Endothelial cell of umbilical vein (primary cell): ENCODE results near the gene TRPT1. TPM values are rescaled to one million over a fixed set of nuclear protein-coding genes. Genes with fewer than 3 reads are reported as not detected.

Source experiments
- BruUV-seq: library from RNA; stranded (reverse); fragments of 400-500 nt; replicated peaks from 2 replicates; lab custom pipeline; 2021; lab: Mats Ljungman, UMichigan
- CTCF ChIA-PET: fragments of 300-600, 350-600 bp; sonication (Branson Sonifier 250); formaldehyde crosslinking; loops from one replicate; lab custom pipeline; 2021; ENCODE audit warnings: antibody characterized with exemption, inconsistent platforms; lab: Charles Lee
- POLR2A ChIA-PET: fragments of 300-600, 350-600 bp; sonication (Branson Sonifier 250); formaldehyde crosslinking; loops from one replicate; lab custom pipeline; 2021; ENCODE audit warnings: antibody characterized with exemption, inconsistent platforms; lab: Charles Lee
- DNase-seq: peaks from one replicate; pipeline ENCODE4 v3.0.0-alpha.2; 2011; ENCODE audit warnings: low read depth, low spot score
- FAIRE-seq: peaks from 2 replicates; lab custom pipeline; 2011; peaks lifted over from hg19 to GRCh38; lab: Jason Lieb, UNC
- H2AFZ ChIP-seq: 2 replicates; pipeline ENCODE4 v1.6.0; 2012; ENCODE audit warnings: low read depth, low read length, control low read depth, inconsistent platforms
- H3K27ac ChIP-seq: 2 replicates; pipeline ENCODE4 v1.5.1; 2011; ENCODE audit warnings: low read depth, mild to moderate bottlenecking, control low read depth, low read length, moderate library complexity; ENCODE audit not compliant: insufficient read depth
- H3K27me3 ChIP-seq, 2 experiments: 2 replicates each; pipeline versions ENCODE4 v1.6.0 to v1.6.1; 2011; ENCODE audit warnings: low read length in 2 of 2, mixed read lengths in 1 of 2; ENCODE audit not compliant: control insufficient read depth in 2 of 2, insufficient read depth in 2 of 2
- H3K36me3 ChIP-seq, 2 experiments: 2 replicates in 1 of 2; 3 replicates in 1 of 2; pipeline ENCODE4 v1.5.1; 2011; ENCODE audit warnings: low read length in 2 of 2, mild to moderate bottlenecking in 1 of 2, moderate library complexity in 1 of 2; ENCODE audit not compliant: control insufficient read depth in 2 of 2, insufficient read depth in 2 of 2; ENCODE audit errors: extremely low read depth in 1 of 2
- H3K4me1 ChIP-seq: 3 replicates; pipeline ENCODE4 v1.5.1; 2011; ENCODE audit warnings: mild to moderate bottlenecking, low read length; ENCODE audit not compliant: control insufficient read depth, insufficient read depth; ENCODE audit errors: extremely low read depth
- H3K4me2 ChIP-seq: 2 replicates; pipeline ENCODE4 v1.6.1; 2011; ENCODE audit warnings: low read length, control low read depth, mixed read lengths; ENCODE audit not compliant: insufficient read depth
- H3K4me3 ChIP-seq, 3 experiments: fragments of 200-600 bp in 1 of 3; sonication (generic), shearing (Covaris generic) in 1 of 3; replicated peaks in 1 of 3; 2 replicates each; pipeline ENCODE4 v1.5.1; 2011 to 2016; ENCODE audit warnings: control low read depth in 3 of 3, low read length in 3 of 3, mild to moderate bottlenecking in 2 of 3, inconsistent platforms in 1 of 3, low read depth in 1 of 3, moderate library complexity in 1 of 3; ENCODE audit not compliant: insufficient read depth in 1 of 3
- H3K79me2 ChIP-seq: 2 replicates; pipeline ENCODE4 v1.6.0; 2012; ENCODE audit warnings: low read length, inconsistent platforms; ENCODE audit not compliant: control insufficient read depth, insufficient read depth
- H3K9ac ChIP-seq: replicated peaks from 2 replicates; pipeline ENCODE3; 2011; ENCODE audit warnings: low read length, control low read depth; ENCODE audit not compliant: insufficient read depth; ENCODE audit errors: extremely low read depth
- H3K9me1 ChIP-seq: replicated peaks from 3 replicates; pipeline ENCODE4 v1.6.0; 2011; ENCODE audit warnings: mild to moderate bottlenecking, low read length; ENCODE audit not compliant: control insufficient read depth, insufficient read depth; ENCODE audit errors: extremely low read depth
- H3K9me3 ChIP-seq: replicated peaks from 2 replicates; pipeline ENCODE4 v1.5.1; 2012; ENCODE audit warnings: low read length, inconsistent platforms; ENCODE audit not compliant: control insufficient read depth, insufficient read depth
- H4K20me1 ChIP-seq: replicated peaks from 2 replicates; pipeline ENCODE3; 2011; ENCODE audit warnings: mild to moderate bottlenecking, low read length; ENCODE audit not compliant: control insufficient read depth, insufficient read depth; ENCODE audit errors: extremely low read depth
- CTCF ChIP-seq, 2 donors: IDR thresholded peaks; 1 replicate in 1 of 2; 2 replicates in 1 of 2; pipeline ENCODE4 v1.5.1; 2011; ENCODE audit warnings: low read length in 2 of 2, mild to moderate bottlenecking in 2 of 2, moderate library complexity in 2 of 2, control low read depth in 1 of 2, inconsistent platforms in 1 of 2, low read depth in 1 of 2; ENCODE audit not compliant: insufficient read depth in 1 of 2; ENCODE audit errors: extremely low read depth in 1 of 2
- EZH2 ChIP-seq: IDR thresholded peaks from 2 replicates; pipeline ENCODE4 v1.6.1; 2012; ENCODE audit warnings: borderline replicate concordance, low read depth, mild to moderate bottlenecking, moderate library complexity, low read length, inconsistent platforms; ENCODE audit not compliant: severe bottlenecking
- FOS ChIP-seq: IDR thresholded peaks from 2 replicates; pipeline ENCODE4 v1.6.1; 2011; ENCODE audit warnings: mild to moderate bottlenecking, low read length, moderate library complexity, borderline replicate concordance; ENCODE audit not compliant: insufficient read depth
- GATA2 ChIP-seq: IDR thresholded peaks from 2 replicates; pipeline ENCODE4 v1.7.0; 2011; ENCODE audit warnings: low read depth, mild to moderate bottlenecking, moderate library complexity, mixed read lengths, low read length; ENCODE audit not compliant: insufficient read length, insufficient read depth
- MAX ChIP-seq: IDR thresholded peaks from 2 replicates; pipeline ENCODE4 v1.6.1; 2011; ENCODE audit not compliant: insufficient read depth, insufficient read length
- MYC ChIP-seq: IDR thresholded peaks from one replicate; pipeline ENCODE4 v1.6.1; 2011; ENCODE audit warnings: mild to moderate bottlenecking, low read depth, low read length
- POLR2A ChIP-seq: IDR thresholded peaks from 2 replicates; pipeline ENCODE4 v1.6.1; 2012; ENCODE audit warnings: low read depth, mild to moderate bottlenecking, control low read depth, low read length
- POLR2AphosphoS5 ChIP-seq: IDR thresholded peaks from 2 replicates; pipeline ENCODE4 v1.6.1; 2012; ENCODE audit warnings: low read depth, mild to moderate bottlenecking, control low read depth, low read length, moderate library complexity; ENCODE audit not compliant: insufficient read depth
- dilution Hi-C: fragments of 300-500 bp; cut with MboI; formaldehyde crosslinking; loops from one replicate; pipeline ENCODE4 v1.15.0; 2019; ENCODE audit warnings: low sequenced_read_pairs; ENCODE audit not compliant: extremely low pct_ligation_motif_present
- intact Hi-C: fragments of 100-400 bp; cut with micrococcal nuclease; formaldehyde crosslinking; loops from one replicate; pipeline ENCODE4 v1.10.0; 2022
- polyA plus RNA-seq, 4 experiments: library from polyadenylated mRNA; depleted of rRNA in 3 of 4; stranded (reverse) in 3 of 4; unstranded in 1 of 4; fragments of >200 nt; gene quantifications; 2 replicates each; pipeline versions ENCODE4 v1.2.1 to v1.2.3, GENCODE V29; 2011 to 2012; ENCODE audit warnings: missing spikeins in 1 of 4
- total RNA-seq: library from RNA; stranded (reverse); gene quantifications from 2 replicates; pipeline ENCODE4 v1.2.3, GENCODE V29; 2021

The TRPT1 gene
- total and polyA plus RNA-seq, 2 donors (not counting 3 experiments of a cell fraction or from before 2014, with no cell fraction given) = 26.2 to 56.6 TPM

GRCh38 chr11:64261556-64262080 lies 35.6 kb upstream of the TRPT1 start:
- no peak overlapping the region for H3K9ac ChIP-seq
- H3K27ac ChIP-seq = no peak overlapping the region
- H3K4me2 ChIP-seq = no peak overlapping the region
- TF ChIP-seq POLR2AphosphoS5 = no peak
- no peak for TF ChIP-seq MYC
- no peak for TF ChIP-seq MAX
- POLR2A ChIA-PET = no interaction called here
- dilution Hi-C loops (no loop called here), intact Hi-C loops (no loop called here)
- FAIRE-seq = no peak
- H3K4me1 ChIP-seq = peaks cover 22% of the 10 kb centered on the region
- CTCF ChIA-PET = interaction anchor here (1.0 kb wide), 1 partner anchor 16 kb away, joined by 3 read pairs; no protein-coding TSS in a partner anchor
- DNase-seq = no peak
- no peak overlapping the region for H2AFZ ChIP-seq
- H3K27me3 ChIP-seq = no peaks in the 10 kb centered on the region
- no peaks in the 10 kb centered on the region for H3K9me3 ChIP-seq
- peaks cover 18 to 41% of the 10 kb centered on the region in 2 experiments for H3K36me3 ChIP-seq
- H3K9me1 ChIP-seq = no peaks in the 10 kb centered on the region
- BruUV-seq = no TSS peak
- H3K79me2 ChIP-seq = no peaks in the 10 kb centered on the region
- H4K20me1 ChIP-seq = no peaks in the 10 kb centered on the region
- no peak overlapping the region for H3K4me3 ChIP-seq

- no peak for TF ChIP-seq MAX
- TF ChIP-seq CTCF (IDR thresholded peaks at IDR 0.05; ENCODE audit: extremely low read depth in 1 of 2, insufficient read depth in 1 of 2, low read depth in 1 of 2, low read length in 2 of 2) = no peak
- no peak for TF ChIP-seq MYC
- TF ChIP-seq POLR2AphosphoS5 = no peak
- TF ChIP-seq GATA2 = no peak
- no peak for TF ChIP-seq POLR2A
- no peak for TF ChIP-seq EZH2
- TF ChIP-seq FOS = no peak
- Histone ChIP-seq H3K9ac (no peak overlapping the region), H3K36me3 (peaks cover 18 to 40% of the 10 kb centered on the region in 2 experiments), H3K4me3 (no peak overlapping the region), H3K27me3 (no peaks in the 10 kb centered on the region), H2AFZ (no peak overlapping the region), H3K4me1 (peaks cover 15% of the 10 kb centered on the region), H4K20me1 (no peaks in the 10 kb centered on the region), H3K9me3 (no peaks in the 10 kb centered on the region), H3K27ac (no peak overlapping the region), H3K4me2 (no peak overlapping the region), H3K9me1 (no peaks in the 10 kb centered on the region), H3K79me2 (no peaks in the 10 kb centered on the region)
- ChIA-PET POLR2A (interaction anchor here (0.6 kb wide), 1 partner anchor 1616 kb away, joined by 3 read pairs; no protein-coding TSS in a partner anchor), CTCF (interaction anchor here (0.6 to 0.8 kb wide), 3 partner anchors 8 to 56 kb away, joined by 4 read pairs; partner anchors contain the start of gene CATSPERZ)
- no peak for DNase-seq
- intact Hi-C loops (no loop called here), dilution Hi-C loops (no loop called here)
- FAIRE-seq = no peak
- no TSS peak for BruUV-seq
Measured at GRCh38 chr11:64260147-64260708, 34.2 kb upstream of the TRPT1 start.
